ENCODE measurements around the gene PAGR1. TPM values are rescaled to one million over a fixed set of nuclear protein-coding genes. Genes with fewer than 3 reads are reported as not detected.

PAGR1 gene
- total and polyA plus RNA-seq, 2 donors (not counting 1 experiment from before 2014, with no cell fraction given) = 17.8 to 28.4 TPM

- H3K36me3 ChIP-seq (replicated peaks in 1 of 2; ENCODE audit: control extremely low read depth in 1 of 2, control insufficient read depth in 1 of 2, extremely low read depth in 1 of 2, insufficient read depth in 2 of 2, low read length in 1 of 2) = peaks cover 1 to 56% of the 10 kb centered on the region in 2 experiments
- no peaks in the 10 kb centered on the region for H3K9me3 Mint-ChIP-seq (ENCODE audit: insufficient read depth)
- H3K4me1 ChIP-seq (ENCODE audit: control insufficient read depth in 2 of 2, insufficient read depth in 2 of 2, low read length in 2 of 2) = no peaks in the 10 kb centered on the region
- H3K27me3 Mint-ChIP-seq = no peaks in the 10 kb centered on the region
- intact Hi-C loops (cut with micrococcal nuclease) = no loop called here
- ATAC-seq (ENCODE audit: low read depth) (no peak), DNase-seq (no peak)
- H3K4me1 Mint-ChIP-seq = no peaks in the 10 kb centered on the region
- H3K27me3 ChIP-seq (replicated peaks in 1 of 4; ENCODE audit: control extremely low read depth in 1 of 4, control insufficient read depth in 3 of 4, insufficient read depth in 4 of 4, low read length in 3 of 4) = no peaks in the 10 kb centered on the region
- ChIA-PET CTCF (interaction anchor here (1.5 kb wide), 1 partner anchor 132 kb away, joined by 3 read pairs; no protein-coding TSS in a partner anchor), POLR2A (no interaction called here)
- H4K20me1 ChIP-seq (ENCODE audit: control insufficient read depth, insufficient read depth, low read length, poor library complexity, severe bottlenecking) = no peaks in the 10 kb centered on the region
- H3K9me3 ChIP-seq (ENCODE audit: control extremely low read depth in 1 of 3, control insufficient read depth in 2 of 3, insufficient read depth in 1 of 3, low read length in 2 of 3) = no peaks in the 10 kb centered on the region
- H2AFZ ChIP-seq (ENCODE audit: insufficient read depth, low read depth, low read length, poor library complexity, severe bottlenecking) = no peak overlapping the region
- no peak overlapping the region for H3K4me3 Mint-ChIP-seq
- no peak overlapping the region for H3K4me3 ChIP-seq (ENCODE audit: control extremely low read depth in 1 of 5, extremely low read depth in 1 of 5, insufficient read depth in 1 of 5, low read depth in 2 of 5, low read length in 4 of 5)
- no peaks in the 10 kb centered on the region for H3K79me2 ChIP-seq (ENCODE audit: control insufficient read depth, insufficient read depth, low read length)
- H3K27ac ChIP-seq (ENCODE audit: low read length in 2 of 2) = no peak overlapping the region
- 95% methylated on average over 20 of the region's 23 CpGs for WGBS (ENCODE audit: insufficient coverage)
- no peak overlapping the region for H3K27ac Mint-ChIP-seq
- TF ChIP-seq, protein P1, sequence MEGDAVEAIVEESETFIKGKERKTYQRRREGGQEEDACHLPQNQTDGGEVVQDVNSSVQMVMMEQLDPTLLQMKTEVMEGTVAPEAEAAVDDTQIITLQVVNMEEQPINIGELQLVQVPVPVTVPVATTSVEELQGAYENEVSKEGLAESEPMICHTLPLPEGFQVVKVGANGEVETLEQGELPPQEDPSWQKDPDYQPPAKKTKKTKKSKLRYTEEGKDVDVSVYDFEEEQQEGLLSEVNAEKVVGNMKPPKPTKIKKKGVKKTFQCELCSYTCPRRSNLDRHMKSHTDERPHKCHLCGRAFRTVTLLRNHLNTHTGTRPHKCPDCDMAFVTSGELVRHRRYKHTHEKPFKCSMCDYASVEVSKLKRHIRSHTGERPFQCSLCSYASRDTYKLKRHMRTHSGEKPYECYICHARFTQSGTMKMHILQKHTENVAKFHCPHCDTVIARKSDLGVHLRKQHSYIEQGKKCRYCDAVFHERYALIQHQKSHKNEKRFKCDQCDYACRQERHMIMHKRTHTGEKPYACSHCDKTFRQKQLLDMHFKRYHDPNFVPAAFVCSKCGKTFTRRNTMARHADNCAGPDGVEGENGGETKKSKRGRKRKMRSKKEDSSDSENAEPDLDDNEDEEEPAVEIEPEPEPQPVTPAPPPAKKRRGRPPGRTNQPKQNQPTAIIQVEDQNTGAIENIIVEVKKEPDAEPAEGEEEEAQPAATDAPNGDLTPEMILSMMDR (IDR thresholded peaks at IDR 0.05) = no peak
- no peak for TF ChIP-seq EZH2 (IDR thresholded peaks at IDR 0.05; ENCODE audit: borderline replicate concordance, insufficient read depth, low read depth, low read length, poor library complexity, severe bottlenecking)
- H3K9ac ChIP-seq (ENCODE audit: low read length) = no peak overlapping the region
- H3K4me2 ChIP-seq (replicated peaks; ENCODE audit: low read depth, low read length, poor library complexity, severe bottlenecking) = no peak overlapping the region
These were observed 25.7 kb downstream of the PAGR1 start for GRCh38 chr16:29841631-29842030.

DNA sequence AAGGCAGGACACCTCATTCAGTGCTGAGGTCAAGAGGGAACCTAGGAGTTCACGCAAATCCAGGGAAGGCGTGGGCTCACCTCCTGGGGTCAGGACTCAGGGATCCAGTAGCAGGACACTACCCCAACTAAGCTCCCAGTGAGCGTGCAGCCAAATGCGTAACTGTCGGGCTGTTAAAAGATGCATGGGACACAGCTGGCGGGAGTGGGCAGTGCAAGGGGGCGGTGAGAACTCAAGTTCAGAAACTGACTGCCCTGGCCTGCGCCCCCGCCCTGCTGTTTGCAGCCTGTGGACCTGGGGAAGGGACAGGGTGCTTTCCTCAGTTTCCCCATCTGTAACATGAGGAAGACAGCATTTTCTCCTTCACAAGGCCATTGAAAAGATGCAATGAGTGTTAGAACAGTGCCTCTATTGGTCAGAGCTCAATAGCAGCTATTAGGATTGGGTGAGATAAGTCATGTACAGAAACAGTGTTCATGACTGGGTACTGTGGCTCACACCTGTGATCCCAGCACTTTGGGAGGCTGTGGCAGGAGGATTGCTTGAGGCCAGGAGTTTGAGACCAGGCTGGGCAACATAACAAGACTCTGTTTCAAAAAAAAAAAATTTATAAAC is 26.9 kb downstream of the PAGR1 start:
- Histone ChIP-seq H3K9ac (ENCODE audit: low read length) (no peak overlapping the region), H3K27ac (ENCODE audit: low read length in 2 of 2) (no peak overlapping the region), H3K4me3 (ENCODE audit: control extremely low read depth in 1 of 5, extremely low read depth in 1 of 5, insufficient read depth in 1 of 5, low read depth in 2 of 5, low read length in 4 of 5) (no peak overlapping the region), H2AFZ (ENCODE audit: insufficient read depth, low read depth, low read length, poor library complexity, severe bottlenecking) (no peak overlapping the region), H3K9me3 (ENCODE audit: control extremely low read depth in 1 of 3, control insufficient read depth in 2 of 3, insufficient read depth in 1 of 3, low read length in 2 of 3) (no peaks in the 10 kb centered on the region), H3K27me3 (replicated peaks in 1 of 4; ENCODE audit: control extremely low read depth in 1 of 4, control insufficient read depth in 3 of 4, insufficient read depth in 4 of 4, low read length in 3 of 4) (no peaks in the 10 kb centered on the region), H3K79me2 (ENCODE audit: control insufficient read depth, insufficient read depth, low read length) (no peaks in the 10 kb centered on the region), H3K4me1 (ENCODE audit: control insufficient read depth in 2 of 2, insufficient read depth in 2 of 2, low read length in 2 of 2) (no peaks in the 10 kb centered on the region), H4K20me1 (ENCODE audit: control insufficient read depth, insufficient read depth, low read length, poor library complexity, severe bottlenecking) (no peaks in the 10 kb centered on the region), H3K36me3 (replicated peaks in 1 of 2; ENCODE audit: control extremely low read depth in 1 of 2, control insufficient read depth in 1 of 2, extremely low read depth in 1 of 2, insufficient read depth in 2 of 2, low read length in 1 of 2) (peaks cover 0 to 61% of the 10 kb centered on the region in 2 experiments), H3K4me2 (replicated peaks; ENCODE audit: low read depth, low read length, poor library complexity, severe bottlenecking) (no peak overlapping the region)
- no peaks in the 10 kb centered on the region for H3K4me1 Mint-ChIP-seq
- no peaks in the 10 kb centered on the region for H3K9me3 Mint-ChIP-seq (ENCODE audit: insufficient read depth)
- H3K27ac Mint-ChIP-seq = no peak overlapping the region
- 96% methylated on average over 7 of the region's 9 CpGs for WGBS (ENCODE audit: insufficient coverage)
- intact Hi-C loops (cut with micrococcal nuclease) = no loop called here
- ATAC-seq (ENCODE audit: low read depth) (no peak), DNase-seq (no peak)
- H3K4me3 Mint-ChIP-seq = no peak overlapping the region
- no peaks in the 10 kb centered on the region for H3K27me3 Mint-ChIP-seq
- POLR2A ChIA-PET = interaction anchor here (0.7 kb wide), 1 partner anchor 53 kb away, joined by 3 read pairs; no protein-coding TSS in a partner anchor
- TF ChIP-seq EZH2 (IDR thresholded peaks at IDR 0.05; ENCODE audit: borderline replicate concordance, insufficient read depth, low read depth, low read length, poor library complexity, severe bottlenecking) = no peak
- TF ChIP-seq, protein P1 (IDR thresholded peaks at IDR 0.05) = no peak
- CTCF ChIA-PET = no interaction called here
